Rectal smooth muscle tissue (tissue), 1 donor: ENCODE data around the gene NEO1.
"Not testable (repeated sequence)": the region's sequence is repeated elsewhere in the genome, so short reads cannot be mapped to it uniquely, and the experiment has no call there.

ENCODE experiments used
- H3K27ac ChIP-seq: one replicate; pipeline ENCODE4 v1.7.0; 2013; ENCODE audit warnings: low read depth, low read length, inconsistent platforms
- H3K27me3 ChIP-seq: one replicate; pipeline ENCODE4 v1.7.0; 2013; ENCODE audit warnings: low read length; ENCODE audit not compliant: control insufficient read depth, insufficient read depth
- H3K36me3 ChIP-seq: one replicate; pipeline ENCODE4 v1.7.0; 2013; ENCODE audit warnings: low read length; ENCODE audit not compliant: control insufficient read depth, insufficient read depth
- H3K4me1 ChIP-seq: one replicate; pipeline ENCODE4 v1.7.0; 2013; ENCODE audit warnings: low read length; ENCODE audit not compliant: control insufficient read depth, insufficient read depth
- H3K4me3 ChIP-seq: one replicate; pipeline ENCODE4 v1.7.0; 2013; ENCODE audit warnings: low read length
- H3K9ac ChIP-seq: one replicate; pipeline ENCODE4 v1.7.0; 2013; ENCODE audit warnings: low read length

Gene NEO1

DNA sequence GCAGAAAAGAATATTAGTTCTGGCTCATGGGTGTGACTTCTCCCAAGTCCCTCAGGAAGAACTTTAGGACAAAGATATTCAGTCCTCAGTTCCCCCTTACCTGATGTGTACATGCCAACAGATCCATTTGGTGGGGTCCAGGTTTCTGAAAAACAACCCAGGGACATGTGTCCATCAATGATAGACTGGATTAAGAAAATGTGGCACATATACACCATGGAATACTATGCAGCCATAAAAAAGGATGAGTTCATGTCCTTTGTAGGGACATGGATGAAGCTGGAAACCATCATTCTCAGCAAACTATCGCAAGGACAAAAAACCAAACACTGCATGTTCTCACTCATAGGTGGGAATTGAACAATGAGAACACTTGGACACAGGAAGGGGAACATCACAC, 114.4 kb downstream of the NEO1 start:
- H3K9ac ChIP-seq, H3K4me1 ChIP-seq, H3K4me3 ChIP-seq, H3K27ac ChIP-seq, H3K27me3 ChIP-seq, H3K36me3 ChIP-seq: not testable (repeated sequence)

DNA sequence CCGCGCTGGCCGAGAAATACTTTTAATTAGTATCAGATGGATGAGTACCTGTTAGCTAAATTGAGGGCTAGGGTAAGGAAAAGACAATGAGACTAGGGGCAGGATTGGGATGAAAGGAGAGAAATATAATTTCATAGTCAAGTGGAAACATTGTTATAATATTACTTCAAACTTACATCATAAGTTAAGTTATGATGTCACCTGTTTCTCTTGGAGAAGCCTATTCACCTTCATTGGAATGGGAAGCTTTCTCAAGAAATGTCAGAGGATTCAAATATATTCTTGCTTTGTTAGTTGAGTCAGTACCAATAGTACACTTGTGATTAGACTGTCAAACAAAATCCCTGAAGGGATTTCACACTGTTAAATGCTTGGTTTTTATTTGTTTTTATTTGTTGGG, 116.2 kb downstream of the NEO1 start:
- Histone ChIP-seq H3K27ac (no peak overlapping the region), H3K36me3 (peaks cover 3% of the 10 kb centered on the region), H3K9ac (no peak overlapping the region), H3K4me1 (no peaks in the 10 kb centered on the region), H3K27me3 (no peaks in the 10 kb centered on the region), H3K4me3 (no peak overlapping the region)

DNA sequence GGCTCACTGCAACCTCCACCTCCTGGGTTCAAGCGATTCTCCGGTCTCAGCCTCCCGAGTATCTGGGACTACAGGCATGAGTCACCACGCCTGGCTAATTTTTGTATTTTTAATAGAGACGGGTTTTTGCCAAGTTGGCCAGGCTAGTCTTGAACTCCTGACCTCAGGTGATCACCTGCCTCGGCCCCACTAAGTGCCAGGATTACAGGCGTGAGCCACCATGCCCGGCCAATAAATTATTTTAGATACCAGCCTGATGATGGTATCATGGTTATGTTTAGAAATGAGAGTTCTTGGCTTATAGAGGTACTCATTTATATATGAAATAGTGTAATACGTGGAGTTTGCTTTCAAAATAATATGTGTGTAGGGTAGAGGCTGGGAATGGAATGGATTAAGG, 119.4 kb downstream of the NEO1 start:
- H3K4me3 ChIP-seq = no peak overlapping the region
- H3K27me3 ChIP-seq = no peaks in the 10 kb centered on the region
- H3K36me3 ChIP-seq = peaks cover 2% of the 10 kb centered on the region
- no peaks in the 10 kb centered on the region for H3K4me1 ChIP-seq
- H3K9ac ChIP-seq = no peak overlapping the region
- no peak overlapping the region for H3K27ac ChIP-seq

DNA sequence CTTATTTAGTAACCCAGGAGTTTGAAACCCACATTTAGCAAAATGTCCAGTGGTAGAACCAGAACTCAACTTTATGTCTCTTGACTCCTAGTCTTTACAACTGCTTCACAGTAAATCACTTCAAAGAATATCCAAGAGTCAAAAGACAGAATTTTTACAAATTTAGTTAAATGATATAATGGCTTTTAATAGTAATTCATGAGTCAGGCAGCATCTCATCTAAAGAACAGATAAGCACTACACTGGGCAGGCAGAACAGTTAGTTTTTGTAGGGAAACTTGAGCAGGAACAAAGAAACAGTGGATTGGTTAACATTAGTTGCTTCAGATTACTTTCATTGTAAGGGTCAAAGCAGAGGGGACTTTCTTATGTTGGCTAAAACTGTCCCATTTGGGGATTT, 120.2 kb downstream of the NEO1 start:
- H3K9ac ChIP-seq = no peak overlapping the region
- no peak overlapping the region for H3K4me3 ChIP-seq
- H3K4me1 ChIP-seq = no peaks in the 10 kb centered on the region
- H3K27me3 ChIP-seq = no peaks in the 10 kb centered on the region
- H3K36me3 ChIP-seq = peaks cover 2% of the 10 kb centered on the region
- H3K27ac ChIP-seq = no peak overlapping the region

DNA sequence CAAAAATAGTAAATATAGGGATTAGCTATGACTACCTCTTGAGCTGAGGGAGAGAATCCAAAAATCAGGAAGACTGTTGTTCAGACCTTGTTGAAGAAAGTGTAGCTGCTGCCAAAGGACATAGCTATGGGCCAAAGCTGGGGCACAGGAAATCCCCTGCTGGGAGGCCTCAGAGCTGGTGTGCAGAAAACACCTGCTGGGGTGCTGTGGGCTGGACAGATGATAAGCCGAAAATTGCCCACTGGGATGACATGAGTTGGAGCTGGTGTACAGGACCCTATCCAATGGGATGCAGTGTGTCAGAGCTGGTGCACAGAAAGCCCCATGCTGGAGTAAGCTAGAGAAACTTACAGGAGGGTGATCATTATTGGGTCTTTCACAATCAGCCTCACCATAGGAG, 121.9 kb downstream of the NEO1 start:
- H3K9ac ChIP-seq = no peak overlapping the region
- peaks cover 2% of the 10 kb centered on the region for H3K36me3 ChIP-seq
- no peak overlapping the region for H3K27ac ChIP-seq
- no peak overlapping the region for H3K4me3 ChIP-seq
- H3K4me1 ChIP-seq = no peaks in the 10 kb centered on the region
- H3K27me3 ChIP-seq = no peaks in the 10 kb centered on the region

DNA sequence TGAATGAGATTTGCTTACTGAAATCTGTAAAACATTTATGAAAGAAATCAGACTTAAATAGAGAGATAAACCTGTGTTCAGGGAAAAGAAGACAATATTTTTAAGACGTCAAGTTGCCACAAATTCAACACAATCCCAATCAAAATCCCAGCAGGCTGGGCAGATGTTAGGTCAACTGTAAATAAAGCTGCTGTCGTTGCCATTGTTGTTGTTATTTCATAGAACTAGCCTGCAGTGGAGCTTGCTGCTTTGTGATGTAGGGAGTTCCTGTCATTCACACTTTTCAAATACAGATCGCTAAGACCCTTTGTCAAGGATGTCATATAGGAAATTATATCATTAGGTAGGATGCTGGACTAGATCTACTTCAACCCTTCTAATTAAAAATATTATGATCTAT, 123.1 kb downstream of the NEO1 start:
- H3K36me3 ChIP-seq = peaks cover 2% of the 10 kb centered on the region
- no peak overlapping the region for H3K4me3 ChIP-seq
- H3K27me3 ChIP-seq = no peaks in the 10 kb centered on the region
- H3K27ac ChIP-seq = no peak overlapping the region
- H3K4me1 ChIP-seq = no peaks in the 10 kb centered on the region
- H3K9ac ChIP-seq = no peak overlapping the region

DNA sequence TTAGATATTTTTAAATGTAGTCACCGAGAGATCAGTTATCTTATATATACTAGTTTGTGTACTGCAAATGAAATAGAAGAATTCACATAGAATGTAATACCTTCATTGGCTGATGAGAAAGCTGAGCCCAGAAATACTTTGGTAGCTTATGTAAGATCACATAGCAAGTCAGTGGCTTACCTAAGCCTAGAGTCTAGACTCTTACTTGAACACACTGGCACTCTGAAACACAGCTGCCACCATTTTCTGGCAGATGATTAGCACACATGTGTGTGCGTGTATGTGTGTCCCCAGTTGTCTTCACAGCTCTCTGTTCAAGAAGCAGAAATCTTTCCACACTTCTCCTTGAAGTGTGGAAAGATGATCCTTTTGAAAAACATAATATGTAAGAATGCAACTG, 124.3 kb downstream of the NEO1 start:
- Histone ChIP-seq H3K27ac (no peak overlapping the region), H3K4me3 (no peak overlapping the region), H3K4me1 (no peaks in the 10 kb centered on the region), H3K36me3 (peaks cover 5% of the 10 kb centered on the region), H3K27me3 (no peaks in the 10 kb centered on the region), H3K9ac (no peak overlapping the region)

DNA sequence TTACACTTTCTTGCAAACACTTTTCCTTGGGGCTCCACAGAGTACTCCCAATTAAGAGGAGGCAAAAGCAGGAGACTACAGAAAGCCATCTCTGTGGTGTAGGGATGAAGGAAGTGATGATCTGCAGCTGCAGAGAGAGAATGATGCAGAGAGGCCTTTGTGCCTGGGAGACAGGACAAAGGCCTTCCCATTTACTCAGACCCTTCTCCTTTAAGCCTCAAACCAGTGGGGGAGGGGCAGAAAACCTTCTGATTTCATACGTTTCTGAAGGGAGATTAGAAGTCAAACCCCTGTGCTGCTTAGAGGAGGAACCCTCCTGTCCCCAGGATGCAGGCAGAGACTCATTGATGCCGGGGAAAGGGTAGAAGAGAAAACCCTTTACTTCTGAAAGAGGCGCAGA, 130.8 kb downstream of the NEO1 start:
- Histone ChIP-seq H3K27ac (no peak overlapping the region), H3K4me3 (no peak overlapping the region), H3K36me3 (peaks cover 4% of the 10 kb centered on the region), H3K27me3 (no peaks in the 10 kb centered on the region), H3K4me1 (no peaks in the 10 kb centered on the region), H3K9ac (no peak overlapping the region)

DNA sequence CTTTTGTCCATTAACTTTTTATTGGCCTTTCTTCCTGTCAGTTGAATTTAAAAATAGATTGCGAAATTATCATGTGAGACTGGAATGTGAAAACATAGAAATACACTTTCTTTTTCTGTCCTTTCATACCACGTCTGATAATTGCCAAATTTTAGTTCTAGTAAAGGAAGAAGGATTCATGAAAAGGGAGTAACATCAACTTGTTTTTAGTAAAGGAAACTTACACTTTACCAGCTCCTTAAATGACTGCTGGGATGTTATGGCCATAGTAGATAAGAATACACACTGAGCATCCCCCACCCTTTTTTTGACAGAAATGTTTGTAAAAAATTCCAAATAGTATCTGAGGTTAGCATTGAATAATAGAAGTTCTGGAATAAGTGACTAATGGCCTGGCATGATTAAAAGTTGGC, 137.9 kb downstream of the NEO1 start:
- Histone ChIP-seq H3K9ac (no peak overlapping the region), H3K27ac (no peak overlapping the region), H3K36me3 (no peaks in the 10 kb centered on the region), H3K4me1 (no peaks in the 10 kb centered on the region), H3K4me3 (no peak overlapping the region), H3K27me3 (no peaks in the 10 kb centered on the region)

DNA sequence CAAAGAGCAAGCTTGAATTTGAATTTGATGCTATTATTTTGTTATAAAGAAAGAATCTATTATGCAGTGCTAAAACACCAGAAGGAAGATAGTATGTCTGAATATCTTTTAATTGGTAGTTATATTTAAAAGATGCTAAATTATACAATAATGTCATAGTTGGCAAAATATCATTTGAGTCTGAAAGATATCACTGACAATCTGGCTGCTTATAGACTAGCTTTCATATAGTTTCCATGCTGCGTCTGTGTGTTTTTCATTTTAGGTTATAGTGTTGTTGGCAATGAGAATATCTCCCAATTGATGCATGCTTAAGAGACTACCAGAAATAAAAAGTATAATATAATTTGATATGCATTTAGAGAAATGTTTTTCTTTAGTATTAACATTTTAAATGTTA, 142.9 kb downstream of the NEO1 start:
- no peaks in the 10 kb centered on the region for H3K27me3 ChIP-seq
- no peak overlapping the region for H3K4me3 ChIP-seq
- H3K4me1 ChIP-seq = no peaks in the 10 kb centered on the region
- H3K27ac ChIP-seq = no peak overlapping the region
- H3K36me3 ChIP-seq = no peaks in the 10 kb centered on the region
- no peak overlapping the region for H3K9ac ChIP-seq

DNA sequence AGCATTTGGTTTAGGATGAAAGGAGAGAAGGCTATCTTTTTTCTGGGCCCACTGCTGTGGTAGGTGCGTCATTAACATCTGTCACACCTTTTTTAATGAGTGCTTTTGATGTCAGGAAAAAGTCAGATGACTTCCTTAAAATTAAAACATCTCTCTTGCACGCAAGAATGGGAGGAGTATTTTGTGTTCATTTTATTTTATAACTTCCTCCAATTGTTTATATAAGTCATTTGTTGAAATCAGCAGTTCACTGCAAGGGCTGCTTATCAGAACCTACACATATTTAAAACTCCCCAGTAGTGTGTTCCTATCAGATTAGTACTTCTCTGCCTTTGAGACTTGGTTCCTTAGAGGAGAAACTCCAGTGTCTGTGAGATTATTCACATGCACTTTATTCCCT, 143.8 kb downstream of the NEO1 start:
- Histone ChIP-seq H3K4me3 (no peak overlapping the region), H3K36me3 (no peaks in the 10 kb centered on the region), H3K9ac (no peak overlapping the region), H3K27me3 (no peaks in the 10 kb centered on the region), H3K4me1 (no peaks in the 10 kb centered on the region), H3K27ac (no peak overlapping the region)

DNA sequence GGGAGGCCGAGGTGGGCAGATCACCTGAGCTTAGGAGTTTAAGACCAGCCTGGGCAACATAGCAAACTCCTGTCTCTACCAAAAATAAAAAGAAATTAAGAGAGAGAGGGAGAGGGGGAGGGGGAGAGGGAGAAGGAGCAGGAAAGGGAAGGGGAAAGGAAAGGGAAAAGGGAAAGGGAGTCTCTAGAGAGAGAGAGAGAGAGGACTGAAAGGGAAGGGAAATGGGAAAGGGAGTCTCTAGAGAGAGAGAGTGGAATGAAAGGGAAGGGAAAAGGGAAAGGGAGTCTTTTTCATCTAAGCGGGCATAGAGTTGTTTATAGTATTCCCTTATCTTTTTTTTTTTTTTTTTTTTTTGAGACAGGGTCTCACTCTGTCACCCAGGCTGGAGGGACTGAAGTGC, 148.1 kb downstream of the NEO1 start:
- no peak overlapping the region for H3K4me3 ChIP-seq
- H3K27ac ChIP-seq = no peak overlapping the region
- H3K36me3 ChIP-seq = no peaks in the 10 kb centered on the region
- no peaks in the 10 kb centered on the region for H3K4me1 ChIP-seq
- no peaks in the 10 kb centered on the region for H3K27me3 ChIP-seq
- no peak overlapping the region for H3K9ac ChIP-seq

DNA sequence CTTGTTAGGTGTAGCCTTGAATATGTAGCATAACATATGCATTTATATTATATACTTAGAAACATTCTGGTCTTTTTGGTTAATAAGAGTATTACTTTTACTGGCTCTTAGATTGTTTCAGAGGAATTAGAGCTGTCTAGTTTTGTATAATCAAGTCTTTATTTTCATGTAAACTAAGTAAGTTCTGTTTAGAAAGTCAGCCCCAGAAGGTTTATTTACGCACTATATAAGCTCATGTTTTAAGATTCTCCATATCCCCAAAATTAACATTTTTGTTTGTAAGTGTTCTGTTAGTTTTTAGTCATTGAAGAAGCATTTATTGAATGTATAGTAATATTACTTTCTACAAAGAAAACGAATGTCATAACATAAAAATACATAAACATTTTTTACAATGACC, 158.4 kb downstream of the NEO1 start:
- Histone ChIP-seq H3K36me3 (no peaks in the 10 kb centered on the region), H3K27ac (no peak overlapping the region), H3K27me3 (no peaks in the 10 kb centered on the region), H3K4me3 (no peak overlapping the region), H3K4me1 (no peaks in the 10 kb centered on the region), H3K9ac (no peak overlapping the region)

DNA sequence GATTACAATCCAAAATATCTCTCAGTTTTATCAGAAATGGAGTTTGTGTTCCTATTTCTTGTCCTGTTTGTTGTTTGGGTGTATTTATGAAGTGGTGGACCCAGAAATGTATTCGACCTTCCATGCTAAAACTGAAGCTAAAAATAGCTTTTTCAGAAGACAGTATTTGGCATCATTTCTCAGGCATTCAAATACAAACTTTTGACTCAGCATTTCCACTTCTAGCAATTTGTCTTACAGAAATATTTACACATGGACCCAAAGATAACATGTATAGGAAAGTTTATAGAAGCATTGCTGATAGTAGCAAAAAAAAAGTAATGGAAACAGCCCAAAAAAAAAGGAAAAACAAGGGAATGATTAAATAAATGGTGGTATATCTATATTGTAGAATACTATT, 160.2 kb downstream of the NEO1 start:
- Histone ChIP-seq H3K9ac (no peak overlapping the region), H3K27ac (no peak overlapping the region), H3K27me3 (no peaks in the 10 kb centered on the region), H3K4me3 (no peak overlapping the region), H3K4me1 (no peaks in the 10 kb centered on the region), H3K36me3 (no peaks in the 10 kb centered on the region)
